Left ventricle myocardium inferior (tissue), 1 donor: Measurements from ENCODE around the gene PSMB11. TPM values are rescaled to one million over a fixed set of nuclear protein-coding genes. Genes with fewer than 3 reads are reported as not detected.
A peak's percentile ranks its signal among the peaks of the same experiment; 100 is the strongest.

ENCODE experiments used
- DNase-seq: peaks from one replicate; pipeline ENCODE4 v3.0.0-alpha.2; 2020
- H3K27ac ChIP-seq: fragments of 200-600 bp; replicated peaks from 2 replicates; pipeline ENCODE4 v1.8.0; 2021
- H3K27me3 ChIP-seq: fragments of 200-600 bp; 2 replicates; pipeline ENCODE4 v1.8.0; 2021; ENCODE audit warnings: low read depth
- H3K36me3 ChIP-seq: fragments of 200-600 bp; 2 replicates; pipeline ENCODE4 v1.8.0; 2021
- H3K4me1 ChIP-seq: fragments of 200-600 bp; 2 replicates; pipeline ENCODE4 v1.8.0; 2021
- H3K4me3 ChIP-seq: fragments of 200-600 bp; 2 replicates; pipeline ENCODE4 v1.8.0; 2021; ENCODE audit warnings: mild to moderate bottlenecking, moderate library complexity
- H3K9me3 ChIP-seq: fragments of 200-600 bp; replicated peaks from 2 replicates; pipeline ENCODE4 v1.8.0; 2021
- intact Hi-C: fragments of 100-400 bp; cut with micrococcal nuclease; formaldehyde crosslinking; loops from one replicate; pipeline ENCODE4 v1.11.0; 2022
- total RNA-seq: library from RNA; stranded (reverse); fragmentation: NEBNext Ultra II Directional; extraction: Animal tissue kit (Norgen Biotek cat#: 25700); gene quantifications from one replicate; pipeline ENCODE4 v1.2.1, GENCODE V29; 2021
- TF ChIP-seq, protein P1 (sequence below): fragments of 200-600 bp; IDR thresholded peaks from 2 replicates; pipeline ENCODE4 v1.8.0; 2021; ENCODE audit warnings: antibody characterized with exemption, mild to moderate bottlenecking, borderline replicate concordance
- donor health status: DM: no; HTN: yes; CAD: no; lungs with severe emphysema.

The PSMB11 gene
- total RNA-seq, 1 donor from 2014 or later, result not detected

DNA sequence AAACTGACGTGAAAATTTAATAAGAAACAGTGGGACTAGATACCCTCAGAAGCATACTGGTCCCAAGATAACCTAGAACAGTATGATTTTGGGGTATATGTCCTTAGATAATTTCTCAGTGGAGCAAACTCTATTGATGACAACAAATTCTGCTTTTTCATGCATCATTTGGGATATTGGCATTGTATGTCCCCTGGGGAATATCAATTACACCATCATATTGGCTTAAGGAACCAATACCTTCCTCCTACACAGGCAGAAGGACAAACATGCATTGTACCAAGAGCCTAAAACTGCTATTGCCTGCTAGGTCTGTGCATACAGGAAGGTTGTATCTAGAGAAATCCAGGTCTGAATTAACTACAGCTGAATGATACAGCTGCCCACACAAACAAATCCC lies 32.9 kb downstream of the PSMB11 start:
- H3K9me3 ChIP-seq, result no peaks in the 10 kb centered on the region
- H3K36me3 ChIP-seq, result peaks cover 77% of the 10 kb centered on the region
- peaks cover 63% of the 10 kb centered on the region for H3K4me1 ChIP-seq
- TF ChIP-seq, protein P1, sequence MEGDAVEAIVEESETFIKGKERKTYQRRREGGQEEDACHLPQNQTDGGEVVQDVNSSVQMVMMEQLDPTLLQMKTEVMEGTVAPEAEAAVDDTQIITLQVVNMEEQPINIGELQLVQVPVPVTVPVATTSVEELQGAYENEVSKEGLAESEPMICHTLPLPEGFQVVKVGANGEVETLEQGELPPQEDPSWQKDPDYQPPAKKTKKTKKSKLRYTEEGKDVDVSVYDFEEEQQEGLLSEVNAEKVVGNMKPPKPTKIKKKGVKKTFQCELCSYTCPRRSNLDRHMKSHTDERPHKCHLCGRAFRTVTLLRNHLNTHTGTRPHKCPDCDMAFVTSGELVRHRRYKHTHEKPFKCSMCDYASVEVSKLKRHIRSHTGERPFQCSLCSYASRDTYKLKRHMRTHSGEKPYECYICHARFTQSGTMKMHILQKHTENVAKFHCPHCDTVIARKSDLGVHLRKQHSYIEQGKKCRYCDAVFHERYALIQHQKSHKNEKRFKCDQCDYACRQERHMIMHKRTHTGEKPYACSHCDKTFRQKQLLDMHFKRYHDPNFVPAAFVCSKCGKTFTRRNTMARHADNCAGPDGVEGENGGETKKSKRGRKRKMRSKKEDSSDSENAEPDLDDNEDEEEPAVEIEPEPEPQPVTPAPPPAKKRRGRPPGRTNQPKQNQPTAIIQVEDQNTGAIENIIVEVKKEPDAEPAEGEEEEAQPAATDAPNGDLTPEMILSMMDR, result no peak
- intact Hi-C loops, result no loop called here
- no peak for DNase-seq
- no peaks in the 10 kb centered on the region for H3K27me3 ChIP-seq
- H3K27ac ChIP-seq, result no peak overlapping the region
- no peak overlapping the region for H3K4me3 ChIP-seq

DNA sequence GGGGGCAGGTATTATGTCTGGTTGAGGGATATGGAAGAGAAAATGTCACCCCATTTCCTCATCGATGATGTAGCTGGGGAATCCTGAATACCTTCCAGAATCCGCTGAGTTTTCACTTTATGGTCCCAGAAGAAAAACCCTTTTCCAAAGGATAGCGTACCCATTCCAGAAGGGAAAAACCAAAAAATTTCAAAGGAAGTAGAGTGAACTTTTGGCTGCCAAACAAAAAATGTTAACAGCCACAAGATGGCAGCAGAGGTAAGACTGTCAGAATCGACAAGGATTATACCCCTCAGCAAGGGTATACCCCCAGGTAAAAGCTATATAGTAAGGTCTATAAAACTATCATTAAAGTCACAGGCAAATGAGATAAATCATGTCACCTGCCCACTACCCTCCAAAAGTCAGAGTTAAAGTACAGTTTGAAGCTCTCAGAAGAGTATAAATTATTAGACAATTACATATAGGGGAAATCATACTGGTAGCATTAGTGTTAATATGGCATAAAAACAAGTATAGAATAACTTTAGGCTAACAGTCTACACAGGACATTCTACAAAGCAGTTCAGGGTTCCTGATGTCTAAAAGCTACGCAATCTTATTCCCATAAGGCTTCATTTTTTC lies 34.9 kb downstream of the PSMB11 start:
- H3K4me1 ChIP-seq, result peaks cover 46% of the 10 kb centered on the region
- intact Hi-C loops, result no loop called here
- DNase-seq, result no peak
- TF ChIP-seq, protein P1, result peak; percentile 71
- H3K36me3 ChIP-seq, result peaks cover 97% of the 10 kb centered on the region
- H3K4me3 ChIP-seq, result no peak overlapping the region
- H3K9me3 ChIP-seq, result no peaks in the 10 kb centered on the region
- H3K27me3 ChIP-seq, result no peaks in the 10 kb centered on the region
- H3K27ac ChIP-seq, result no peak overlapping the region

DNA sequence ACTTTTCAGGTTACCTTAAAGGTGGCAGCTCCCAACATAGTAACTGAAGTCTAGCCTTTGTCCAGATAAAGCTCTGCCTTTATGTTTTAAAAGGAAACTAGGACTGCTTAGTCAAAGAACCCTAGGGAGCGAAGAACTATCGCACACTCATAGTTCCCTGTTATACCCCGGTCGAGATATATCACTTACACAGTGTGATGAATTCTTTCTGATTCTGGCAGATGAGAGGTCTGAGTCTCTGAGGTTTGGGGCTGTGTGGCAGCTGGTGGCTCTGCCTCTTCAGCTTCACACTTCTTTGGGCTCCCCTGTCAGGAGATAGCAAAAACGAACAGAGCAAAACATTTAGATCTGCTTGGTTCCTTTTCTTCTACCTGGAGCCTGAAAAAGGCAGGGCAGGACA lies 36.0 kb downstream of the PSMB11 start:
- Histone ChIP-seq H3K27ac (peak overlapping the region; percentile 52), H3K4me3 (no peak overlapping the region), H3K27me3 (no peaks in the 10 kb centered on the region), H3K36me3 (peaks cover 99% of the 10 kb centered on the region), H3K4me1 (peaks cover 36% of the 10 kb centered on the region), H3K9me3 (no peaks in the 10 kb centered on the region)
- intact Hi-C loops, result no loop called here
- DNase-seq, result no peak
- TF ChIP-seq, protein P1, result no peak

DNA sequence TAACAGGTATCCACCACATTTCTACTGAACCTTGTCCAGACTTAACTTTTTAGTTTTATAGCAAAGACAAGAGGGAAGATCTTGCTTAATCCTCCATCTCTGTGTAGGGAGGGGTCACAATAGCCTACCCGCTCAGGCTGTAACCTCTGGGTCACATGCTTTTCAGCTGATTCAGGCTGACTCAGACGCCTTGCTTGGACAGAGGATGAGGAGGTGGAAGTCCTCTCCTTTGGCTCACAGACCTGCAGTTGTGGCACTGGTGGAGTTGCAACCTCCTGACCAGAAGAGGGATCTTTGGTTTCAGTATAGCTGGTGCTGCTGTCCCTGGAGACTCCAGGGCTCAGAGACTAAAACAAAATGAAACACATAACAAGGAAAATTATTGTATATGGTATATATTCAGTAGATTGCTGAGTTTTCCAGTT lies 36.7 kb downstream of the PSMB11 start:
- intact Hi-C loops, result no loop called here
- Histone ChIP-seq H3K9me3 (no peaks in the 10 kb centered on the region), H3K27ac (peak overlapping the region; percentile 52), H3K27me3 (no peaks in the 10 kb centered on the region), H3K4me3 (no peak overlapping the region), H3K4me1 (peaks cover 30% of the 10 kb centered on the region), H3K36me3 (peaks cover 99% of the 10 kb centered on the region)
- TF ChIP-seq, protein P1, result no peak
- DNase-seq, result no peak

DNA sequence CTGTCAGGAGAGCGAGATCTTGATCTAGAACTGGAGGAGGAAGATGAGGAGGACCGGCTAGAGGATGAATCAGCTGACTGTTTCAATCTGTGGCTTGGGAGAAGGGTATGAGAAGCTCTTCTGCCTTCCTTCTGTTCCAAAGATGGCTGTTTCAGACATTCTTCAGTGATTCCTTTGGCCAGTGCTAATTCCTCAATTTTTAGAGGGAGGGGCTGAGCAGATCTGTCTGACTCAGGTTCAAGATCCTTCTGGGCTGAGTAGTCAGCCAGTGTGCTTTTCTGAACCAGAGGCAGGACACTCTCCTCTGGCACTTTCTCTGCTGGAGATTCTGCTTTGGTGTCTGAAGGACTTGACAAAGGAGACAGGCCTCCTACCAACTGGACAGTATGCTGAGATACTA lies 37.7 kb downstream of the PSMB11 start:
- peaks cover 30% of the 10 kb centered on the region for H3K4me1 ChIP-seq
- H3K9me3 ChIP-seq, result no peaks in the 10 kb centered on the region
- H3K36me3 ChIP-seq, result peaks cover 98% of the 10 kb centered on the region
- TF ChIP-seq, protein P1, result no peak
- no peak overlapping the region for H3K27ac ChIP-seq
- no peak for DNase-seq
- H3K27me3 ChIP-seq, result no peaks in the 10 kb centered on the region
- intact Hi-C loops, result no loop called here
- no peak overlapping the region for H3K4me3 ChIP-seq
